Melanocyte of skin (primary cell): Measurements from ENCODE around the gene RBM42. TPM values are rescaled to one million over a fixed set of nuclear protein-coding genes. Genes with fewer than 3 reads are reported as not detected.

Experiments
- total RNA-seq, 2 donors: library from RNA; depleted of rRNA; stranded (reverse); fragments of >200 nt; gene quantifications; 2 replicates each; pipeline ENCODE4 v1.2.3, GENCODE V29; 2012

The RBM42 gene
- 10 to 100 TPM; 58.5 to 63.6 TPM for total RNA-seq

GRCh38 chr19:35628565-35629331, at the start of gene RBM42:
RBM42 (plus strand) TSS chr19:35629036; CDS start chr19:35629154, 118 bp downstream.

GRCh38 chr19:35585848-35586247, 43.0 kb upstream of the RBM42 start, which contains the start of gene PMIS2:
PMIS2 (plus strand) TSS chr19:35586173; CDS start chr19:35586260, 87 bp downstream.

GRCh38 chr19:35612559-35613321, 16.1 kb upstream of the RBM42 start, which contains the start of gene HAUS5:
HAUS5 (plus strand) TSS chr19:35612735; CDS start chr19:35612795, 60 bp downstream.

GRCh38 chr19:35641515-35642151, 12.8 kb downstream of the RBM42 start, which contains the start of gene ETV2:
ETV2 (plus strand) TSS chr19:35641745; CDS start chr19:35642461, 716 bp downstream.

GRCh38 chr19:35648017-35648961, 19.5 kb downstream of the RBM42 start, which contains the start of gene COX6B1:
COX6B1 (plus strand) TSS chr19:35648323; CDS start chr19:35651244, 2,921 bp downstream.

GRCh38 chr19:35666251-35666913, 37.5 kb downstream of the RBM42 start, which contains the start of gene UPK1A:
UPK1A (plus strand) TSS chr19:35666517; CDS start chr19:35666813, 296 bp downstream.

Other genes with a start within 250 kb of the RBM42 start
- gene FFAR2, start 180.8 kb upstream of the RBM42 start, total RNA-seq = under 1 TPM in 1 of 2 donors, not detected in 1; 0.69 TPM
- not detected for gene KRTDAP, start 138.6 kb upstream of the RBM42 start, total RNA-seq
- 1 to 10 TPM; 2.0 to 6.2 TPM for gene DMKN, start 115.4 kb upstream of the RBM42 start, total RNA-seq
- gene SBSN, start 100.7 kb upstream of the RBM42 start, total RNA-seq = under 1 TPM in 1 of 2 donors, not detected in 1; under 0.01 TPM
- gene GAPDHS, start 95.6 kb upstream of the RBM42 start, total RNA-seq = 10 to 100 TPM in 1 of 2 donors, 1 to 10 TPM in 1; 5.9 to 10.3 TPM
- 100 to 1,000 TPM; 118 to 126 TPM for gene TMEM147, start 83.4 kb upstream of the RBM42 start, total RNA-seq
- not detected for gene ATP4A, start 65.4 kb upstream of the RBM42 start, total RNA-seq
- not detected for gene PMIS2, start 42.9 kb upstream of the RBM42 start, total RNA-seq
- gene HAUS5, start 16.3 kb upstream of the RBM42 start, total RNA-seq = 10 to 100 TPM in 1 of 2 donors, 1 to 10 TPM in 1; 6.5 to 11.3 TPM
- gene ETV2, start 12.7 kb downstream of the RBM42 start, total RNA-seq = under 1 TPM in 1 of 2 donors, not detected in 1; 0.33 TPM
- gene COX6B1, start 19.3 kb downstream of the RBM42 start, total RNA-seq = 100 to 1,000 TPM; 272 to 275 TPM
- gene UPK1A, start 37.5 kb downstream of the RBM42 start, total RNA-seq = not detected
- gene ZBTB32, start 75.5 kb downstream of the RBM42 start, total RNA-seq = not detected
- gene KMT2B, start 89.0 kb downstream of the RBM42 start, total RNA-seq = 1 to 10 TPM; 7.6 to 8.3 TPM
- gene IGFLR1, start 113.4 kb downstream of the RBM42 start, total RNA-seq = 1 to 10 TPM in 1 of 2 donors, under 1 TPM in 1; 0.69 to 3.3 TPM
- gene U2AF1L4, start 116.4 kb downstream of the RBM42 start, total RNA-seq = 1 to 10 TPM; 2.8 to 6.0 TPM
- gene PSENEN, start 116.6 kb downstream of the RBM42 start, total RNA-seq = 10 to 100 TPM; 14.8 to 19.3 TPM
- 10 to 100 TPM; 11.0 to 13.1 TPM for gene LIN37, start 119.5 kb downstream of the RBM42 start, total RNA-seq
- gene HSPB6, start 128.0 kb downstream of the RBM42 start, total RNA-seq = 1 to 10 TPM in 1 of 2 donors, under 1 TPM in 1; 0.67 to 1.7 TPM
- 1 to 10 TPM; 5.5 to 9.0 TPM for gene PROSER3, start 129.1 kb downstream of the RBM42 start, total RNA-seq
- gene ARHGAP33, start 146.5 kb downstream of the RBM42 start, total RNA-seq = 1 to 10 TPM; 1.3 to 7.9 TPM
- gene PRODH2, start 183.8 kb downstream of the RBM42 start, total RNA-seq = not detected
- not detected for gene NPHS1, start 223.5 kb downstream of the RBM42 start, total RNA-seq
- under 1 TPM; 0.33 to 0.34 TPM for gene KIRREL2, start 227.9 kb downstream of the RBM42 start, total RNA-seq
- 1 to 10 TPM in 1 of 2 donors, under 1 TPM in 1; under 0.01 to 2.1 TPM for gene APLP1, start 239.5 kb downstream of the RBM42 start, total RNA-seq